GM19372 (cell line): ENCODE measurements around the gene FASTKD2.

Source experiments
- ATAC-seq: cut with Tn5 transposase; IDR thresholded peaks from one replicate; pipeline ENCODE4 v1.9.1; 2021; ENCODE audit warnings: mild to moderate bottlenecking, low read depth, moderate library complexity; ENCODE audit not compliant: unreplicated experiment

FASTKD2 gene

DNA sequence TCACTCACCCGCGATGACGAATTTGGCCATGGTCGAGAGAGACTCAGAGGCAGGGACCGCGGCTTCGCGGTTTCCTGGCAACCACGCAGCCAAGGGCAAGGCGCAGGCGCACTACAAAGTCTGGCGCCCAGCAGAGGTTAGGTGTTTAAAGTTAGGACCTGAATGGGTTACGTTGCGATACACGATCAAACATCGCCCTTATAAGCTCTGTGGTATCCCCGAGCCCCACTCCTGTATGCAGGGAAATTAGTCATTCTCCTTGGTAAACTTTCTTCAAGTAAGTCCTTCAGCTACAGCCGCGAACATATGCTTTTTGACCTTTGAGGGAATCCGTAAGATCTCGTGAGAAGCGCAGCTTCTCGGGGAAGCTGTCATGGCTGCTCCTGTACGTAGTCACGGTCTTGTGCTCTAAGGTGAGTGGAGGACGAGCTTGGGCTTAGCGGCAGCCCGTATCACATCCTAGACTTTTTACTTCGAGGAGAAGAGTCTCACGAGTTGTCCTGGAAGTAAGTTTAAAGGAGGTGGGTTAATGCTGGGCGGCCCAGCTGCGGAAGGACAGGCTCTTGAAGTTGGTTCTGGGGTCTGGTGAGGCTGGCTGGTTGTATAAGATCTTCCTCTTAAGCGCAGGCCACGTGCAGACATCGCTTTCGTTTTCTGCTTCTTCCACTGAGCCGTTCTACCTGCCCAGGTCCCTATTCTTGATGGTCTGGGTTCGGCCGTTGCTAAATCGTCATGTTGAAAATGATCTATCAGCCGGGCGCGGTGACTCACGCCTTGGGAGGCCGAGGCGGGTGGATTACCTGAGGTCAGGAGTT is at the start of gene FASTKD2, which contains the start of gene MDH1B:
Gene FASTKD2, plus strand, starts transcription at position 365 of the 815 bp plus-strand sequence. CDS start 1,088 bp downstream, outside the sequence.
Gene MDH1B, minus strand, starts transcription at position 87 of the 815 bp plus-strand sequence. Its CDS starts 57 bp downstream, at position 30.
- peak; percentile 92 for ATAC-seq

DNA sequence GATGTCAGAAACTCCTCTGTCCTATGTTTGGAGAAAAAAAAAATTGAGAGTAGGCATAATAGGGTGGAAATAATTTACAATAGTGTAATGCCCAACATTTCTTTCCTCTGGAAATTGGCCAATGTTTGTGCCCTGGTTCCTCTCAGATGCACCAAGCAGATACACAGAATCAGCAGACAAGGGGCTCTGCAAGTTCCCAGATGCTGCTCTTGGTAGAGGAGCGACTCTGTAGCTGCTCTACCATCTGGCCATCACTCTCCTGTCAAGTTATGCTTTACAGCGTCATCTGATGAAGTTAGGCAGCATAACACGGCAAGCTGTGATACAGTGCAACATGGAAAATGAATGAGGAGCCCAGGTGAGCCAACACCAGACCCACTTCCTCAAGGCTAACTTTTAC is 48.8 kb upstream of the FASTKD2 start:
- ATAC-seq, result no peak

- no peak for ATAC-seq
Measured at GRCh38 chr2:206718296-206718695, 47.1 kb upstream of the FASTKD2 start, which contains the start of gene DYTN. Gene DYTN (minus strand): TSS chr2:206718396. CDS start chr2:206718279, 117 bp downstream.

- no peak for ATAC-seq
Measured at GRCh38 chr2:206721256-206721920, 44.0 kb upstream of the FASTKD2 start.

- no peak for ATAC-seq
Measured at GRCh38 chr2:206723288-206723687, 42.1 kb upstream of the FASTKD2 start.

- no peak for ATAC-seq
Measured at GRCh38 chr2:206727287-206727686, 38.1 kb upstream of the FASTKD2 start.

GRCh38 chr2:206728277-206729199 is 36.9 kb upstream of the FASTKD2 start:
- no peak for ATAC-seq

DNA sequence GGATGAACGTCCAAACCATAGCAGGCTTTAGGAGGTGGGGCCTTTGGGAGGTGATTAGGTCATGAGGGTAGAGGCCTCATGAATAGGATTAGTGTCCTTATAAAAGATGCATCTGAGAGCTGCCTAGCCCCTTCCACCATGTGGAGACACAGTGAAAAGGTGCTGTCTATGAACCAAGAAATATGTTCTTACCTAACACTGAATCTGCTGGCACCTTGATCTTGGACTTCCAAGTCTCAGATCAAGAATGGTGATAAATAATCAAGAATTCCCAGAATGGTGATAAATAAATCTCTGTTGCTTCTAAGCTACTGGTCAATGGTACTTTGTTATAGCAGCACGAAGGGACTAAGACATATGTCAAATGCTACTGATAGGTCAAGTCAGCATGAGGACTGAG is 32.1 kb upstream of the FASTKD2 start:
- ATAC-seq, result no peak

DNA sequence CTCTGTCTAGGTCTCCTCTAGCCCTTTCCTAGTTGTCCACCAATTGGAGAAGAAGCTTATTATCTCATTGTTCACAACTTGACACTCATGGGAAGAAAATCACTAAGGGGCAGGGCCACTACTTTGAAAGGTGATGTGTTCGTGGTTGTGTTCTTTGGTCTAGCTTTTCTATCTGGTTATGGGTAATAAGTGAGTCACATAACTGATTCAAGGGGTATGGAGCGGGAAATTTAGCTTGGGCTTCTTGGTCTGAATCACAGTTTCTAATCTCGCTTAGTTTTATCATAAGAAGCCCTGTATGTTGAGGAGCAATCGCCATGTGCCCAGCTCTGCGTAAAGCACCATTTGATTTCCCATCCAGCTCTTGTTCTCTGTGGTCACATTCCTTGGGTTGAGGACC is 28.5 kb upstream of the FASTKD2 start:
- ATAC-seq, result no peak

DNA sequence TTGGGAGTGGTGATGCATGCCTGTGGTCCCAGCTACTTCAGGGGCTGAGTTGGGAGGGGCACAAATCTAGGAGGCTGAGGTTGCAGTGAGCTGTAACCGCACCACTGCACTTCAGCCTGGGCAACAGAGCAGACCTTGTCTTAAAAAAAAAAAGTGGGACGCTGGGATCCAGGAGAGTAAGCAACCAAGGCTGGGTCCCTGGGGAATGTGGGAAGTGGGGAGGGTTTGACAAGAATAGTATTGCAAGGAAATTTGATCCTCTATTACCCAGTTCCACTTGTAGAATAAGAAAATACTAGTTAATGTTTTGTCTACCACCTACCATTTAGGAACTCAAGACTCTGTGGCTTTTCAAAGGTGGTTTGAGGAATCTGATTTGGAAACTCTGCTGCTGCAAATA is 26.1 kb upstream of the FASTKD2 start:
- ATAC-seq, result no peak

DNA sequence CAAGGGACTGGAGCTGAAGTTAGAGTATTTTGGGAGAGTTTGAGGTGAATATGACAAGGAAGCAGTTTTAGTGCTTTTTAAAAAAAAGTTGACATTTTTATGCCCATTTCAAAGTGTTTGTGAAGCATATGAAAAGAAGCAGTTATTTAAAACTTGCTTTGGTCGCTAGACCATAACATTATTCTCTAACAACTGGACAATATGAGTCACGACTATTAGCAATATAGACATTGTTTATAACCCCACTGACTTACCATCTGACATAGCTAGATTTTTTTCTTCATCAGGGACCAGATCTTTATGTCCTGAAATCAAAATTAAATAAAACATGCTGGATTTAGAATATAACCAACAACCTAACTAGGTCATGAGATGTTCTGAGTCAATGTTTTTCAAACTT is 24.6 kb upstream of the FASTKD2 start:
- no peak for ATAC-seq

GRCh38 chr2:206756816-206757215 is 8.6 kb upstream of the FASTKD2 start:
- ATAC-seq, result no peak

DNA sequence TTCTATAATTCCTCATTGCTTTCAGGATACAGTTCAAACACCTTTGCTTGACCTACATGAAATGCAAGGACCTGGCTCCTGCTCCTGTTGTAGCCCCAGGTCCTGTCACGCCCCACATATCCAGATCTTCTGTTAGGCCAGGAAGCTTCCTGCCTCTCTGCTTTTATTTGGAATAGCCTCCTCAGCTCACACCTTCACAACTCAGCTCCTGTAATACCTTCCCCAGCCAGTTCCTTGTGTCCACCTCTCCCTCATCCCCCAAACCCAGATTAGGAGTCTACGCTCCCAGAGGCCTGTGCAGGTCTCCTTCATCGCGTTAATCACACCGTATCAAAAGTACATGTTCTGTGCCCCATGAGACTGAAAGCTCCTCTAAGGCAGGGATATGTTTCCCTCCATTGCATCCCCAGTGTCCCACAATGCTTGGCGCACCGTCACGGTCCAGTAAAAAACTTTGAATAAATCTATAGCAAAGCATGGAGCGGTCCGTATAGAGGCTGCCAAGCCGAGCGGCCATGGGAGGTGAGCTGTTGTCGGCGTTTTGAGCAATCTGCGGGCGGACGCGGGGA is 649 bp upstream of the FASTKD2 start:
- no peak for ATAC-seq

- no peak for ATAC-seq
Measured at GRCh38 chr2:206766057-206766930, 888 bp downstream of the FASTKD2 start.

DNA sequence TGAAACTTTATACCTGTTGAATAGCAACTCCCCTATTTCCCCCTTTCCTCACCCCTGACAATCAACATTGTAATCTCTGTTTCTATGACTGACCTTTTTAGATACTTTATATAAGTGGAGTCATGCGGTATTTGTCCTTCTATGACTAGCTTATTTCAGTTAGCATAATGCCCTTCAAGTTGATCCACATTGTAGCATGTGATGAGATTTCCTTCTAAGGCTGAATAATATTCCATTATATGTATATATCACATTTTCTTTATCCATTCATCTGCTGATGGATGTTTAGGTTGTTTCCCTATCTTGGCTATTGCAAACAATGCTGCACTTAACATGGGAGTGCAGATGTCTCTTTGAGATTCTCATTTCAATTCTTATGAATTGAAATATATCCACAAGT is 9.5 kb downstream of the FASTKD2 start:
- ATAC-seq, result no peak

DNA sequence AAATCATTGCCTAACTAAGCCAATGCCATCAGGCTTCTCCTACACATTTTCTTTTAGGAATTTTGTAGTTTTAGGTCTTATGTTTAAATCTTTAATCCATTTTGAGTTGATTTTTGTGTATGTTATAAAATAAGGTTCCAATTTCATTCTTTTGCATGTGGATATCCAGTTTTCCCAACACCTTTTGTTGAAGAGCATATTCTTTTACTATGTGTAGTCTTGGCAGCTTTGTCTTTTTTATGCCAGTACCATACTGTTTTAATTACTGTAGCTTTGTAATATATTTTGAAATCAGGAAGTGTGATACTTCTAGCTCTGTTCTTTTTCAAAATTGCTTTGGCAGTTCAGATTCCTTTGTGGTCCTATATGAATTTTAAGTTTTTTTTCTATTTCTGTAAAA is 11.0 kb downstream of the FASTKD2 start:
- ATAC-seq, result no peak

DNA sequence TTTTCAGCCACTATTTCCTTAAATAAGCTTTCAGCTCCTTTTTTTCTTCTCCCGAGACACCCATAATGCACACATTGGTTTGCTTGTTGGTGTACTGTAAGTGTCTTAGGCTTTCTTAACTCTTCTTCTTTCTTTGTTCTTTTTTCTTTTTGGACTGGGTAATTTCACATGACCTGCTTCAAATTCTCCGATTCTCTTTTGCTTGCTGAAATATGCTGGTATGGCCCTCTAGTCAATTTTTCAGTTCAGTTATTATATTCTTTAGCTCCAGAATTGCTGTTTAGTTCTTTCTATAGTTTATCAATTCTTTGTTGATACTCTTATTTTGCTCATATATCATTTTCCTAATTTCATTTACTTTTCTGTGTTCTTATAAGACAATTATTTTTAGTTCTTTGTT is 15.3 kb downstream of the FASTKD2 start:
- no peak for ATAC-seq

GRCh38 chr2:206783718-206784117 is 18.3 kb downstream of the FASTKD2 start:
- ATAC-seq, result no peak

- ATAC-seq, result no peak
Measured at GRCh38 chr2:206784559-206785353, 19.4 kb downstream of the FASTKD2 start.
